GM23338 (cell line): ENCODE data around the gene PRSS50. TPM values are rescaled to one million over a fixed set of nuclear protein-coding genes. Genes with fewer than 3 reads are reported as not detected.

Experiments used
- ATAC-seq: fragments of 200-7000 bp; cut with Tn5 transposase; 3 replicates; pipeline ENCODE4 v1.9.1; 2020
- DNase-seq: peaks from one replicate; pipeline ENCODE4 v3.0.0-alpha.2; 2015; ENCODE audit warnings: low spot score
- H2AFZ ChIP-seq: fragments of 200-600 bp; sonication (generic); 2 replicates; pipeline ENCODE4 v1.8.0; 2016; ENCODE audit warnings: antibody characterized with exemption, mild to moderate bottlenecking, moderate library complexity
- H3F3A ChIP-seq: fragments of 200-600 bp; sonication (generic); replicated peaks from 2 replicates; pipeline ENCODE4 v1.8.0; 2017; ENCODE audit warnings: antibody characterized with exemption, mixed run types, low read depth
- H3K27ac ChIP-seq: fragments of 200-600 bp; sonication (generic); 2 replicates; pipeline ENCODE4 v1.6.1; 2016; ENCODE audit warnings: low read depth
- H3K27me3 ChIP-seq: fragments of 200-600 bp; sonication (generic); 2 replicates; pipeline ENCODE4 v1.8.0; 2016; ENCODE audit warnings: mild to moderate bottlenecking, mixed run types, moderate library complexity; ENCODE audit not compliant: insufficient read depth
- H3K36me3 ChIP-seq: fragments of 200-600 bp; sonication (generic); 2 replicates; pipeline ENCODE4 v1.8.0; 2016; ENCODE audit warnings: mild to moderate bottlenecking; ENCODE audit not compliant: insufficient read depth
- H3K4me1 ChIP-seq: fragments of 200-600 bp; sonication (generic); 2 replicates; pipeline ENCODE4 v1.8.0; 2016; ENCODE audit warnings: mild to moderate bottlenecking, moderate library complexity; ENCODE audit not compliant: insufficient read depth
- H3K4me2 ChIP-seq: fragments of 200-600 bp; sonication (generic); 2 replicates; pipeline ENCODE4 v1.7.1; 2017; ENCODE audit warnings: mixed run types
- H3K4me3 ChIP-seq: fragments of 200-600 bp; sonication (generic); 2 replicates; pipeline ENCODE4 v1.6.1; 2016; ENCODE audit warnings: mixed run types
- H3K79me2 ChIP-seq: fragments of 200-600 bp; sonication (generic); replicated peaks from 2 replicates; pipeline ENCODE4 v1.8.0; 2017; ENCODE audit warnings: mild to moderate bottlenecking; ENCODE audit not compliant: insufficient read depth
- H3K9me2 ChIP-seq: fragments of 200-600 bp; sonication (generic); 2 replicates; pipeline ENCODE4 v1.8.0; 2017; ENCODE audit not compliant: insufficient read depth
- H4K20me1 ChIP-seq: fragments of 200-600 bp; sonication (generic); replicated peaks from 2 replicates; pipeline ENCODE4 v1.8.0; 2017; ENCODE audit warnings: mild to moderate bottlenecking; ENCODE audit not compliant: insufficient read depth
- H3K27ac Mint-ChIP-seq: 2 replicates; pipeline ENCODE4 v1.8.0; 2020; ENCODE audit warnings: inconsistent platforms, mild to moderate bottlenecking, moderate library complexity, mixed read lengths
- H3K27me3 Mint-ChIP-seq: 3 replicates; pipeline ENCODE4 v1.8.0; 2022; ENCODE audit warnings: low read depth, mild to moderate bottlenecking, moderate library complexity, mixed read lengths, inconsistent platforms; ENCODE audit not compliant: insufficient read depth, poor library complexity
- H3K36me3 Mint-ChIP-seq: 3 replicates; pipeline ENCODE4 v1.8.0; 2021; ENCODE audit warnings: low read depth, mild to moderate bottlenecking, inconsistent platforms, moderate library complexity, mixed read lengths
- H3K4me1 Mint-ChIP-seq: 3 replicates; pipeline ENCODE4 v1.8.0; 2020; ENCODE audit warnings: mild to moderate bottlenecking, inconsistent platforms, mixed read lengths
- H3K4me3 Mint-ChIP-seq: 3 replicates; pipeline ENCODE4 v1.8.0; 2021; ENCODE audit warnings: moderate library complexity, mild to moderate bottlenecking, inconsistent platforms, mixed read lengths
- H3K9me3 Mint-ChIP-seq: 3 replicates; pipeline ENCODE4 v1.8.0; 2020; ENCODE audit warnings: moderate library complexity, mild to moderate bottlenecking, inconsistent platforms, mixed read lengths
- CTCF ChIP-seq, 2 experiments: fragments of 200-600 bp in 1 of 2; sonication (generic) in 1 of 2; conservative IDR thresholded peaks; 2 replicates each; pipeline versions ENCODE4 v1.5.1 to v1.6.1; 2016 to 2017; ENCODE audit warnings: antibody characterized with exemption in 2 of 2, low read depth in 2 of 2, mild to moderate bottlenecking in 2 of 2, moderate library complexity in 1 of 2
- EZH2 ChIP-seq: fragments of 200-600 bp; sonication (generic); IDR thresholded peaks from one replicate; pipeline ENCODE4 v1.8.0; 2017; ENCODE audit warnings: antibody characterized with exemption, mild to moderate bottlenecking, low read depth; ENCODE audit not compliant: unreplicated experiment
- EZH2phosphoT487 ChIP-seq: fragments of 200-600 bp; sonication (generic); IDR thresholded peaks from one replicate; pipeline ENCODE4 v1.8.1; 2018; ENCODE audit warnings: antibody characterized with exemption; ENCODE audit not compliant: unreplicated experiment
- STAT1 ChIP-seq: IDR thresholded peaks from one replicate; pipeline ENCODE4 v1.6.1; 2016; ENCODE audit warnings: antibody characterized with exemption; ENCODE audit not compliant: unreplicated experiment
- polyA plus RNA-seq: library from polyadenylated mRNA; unstranded; fragments of >200 nt; fragmentation: Nextera tagmentation; extraction: Ambion mirVana; gene quantifications from 2 replicates; pipeline ENCODE4 v1.2.1, GENCODE V29; 2016
- total RNA-seq: library from RNA; depleted of rRNA; stranded (reverse); fragments of >200 nt; shearing (Covaris generic); gene quantifications from 2 replicates; pipeline ENCODE4 v1.2.3, GENCODE V29; 2014

Gene PRSS50
- total and polyA plus RNA-seq, 2 experiments from 2014 or later: 0.60 to 1.5 TPM

GRCh38 chr3:46734773-46735172, 17.1 kb upstream of the PRSS50 start:
- Histone ChIP-seq H3K27ac (no peak overlapping the region), H4K20me1 (no peaks in the 10 kb centered on the region), H3K4me2 (no peak overlapping the region), H3K79me2 (no peaks in the 10 kb centered on the region), H3K9me2 (no peaks in the 10 kb centered on the region), H2AFZ (no peak overlapping the region), H3K4me1 (no peaks in the 10 kb centered on the region), H3K36me3 (no peaks in the 10 kb centered on the region), H3K27me3 (no peaks in the 10 kb centered on the region), H3K4me3 (no peak overlapping the region), H3F3A (no peaks in the 10 kb centered on the region)
- Mint-ChIP-seq H3K9me3 (peaks cover 3% of the 10 kb centered on the region; the same call in 1 of the 3 replicates), H3K27ac (no peak overlapping the region), H3K36me3 (no peaks in the 10 kb centered on the region), H3K4me3 (no peak overlapping the region), H3K4me1 (no peaks in the 10 kb centered on the region), H3K27me3 (peaks cover 4% of the 10 kb centered on the region)
- DNase-seq (no peak), ATAC-seq (no peak; the same call in 1 of the 3 replicates)
- peak in 1 of 2 experiments; percentile 30; a peak in 1 of 4 replicates for TF ChIP-seq CTCF (conservative IDR thresholded peaks at IDR 0.05; ENCODE audit: low read depth in 2 of 2)
- no peak for TF ChIP-seq STAT1

GRCh38 chr3:46733026-46733800, 15.5 kb upstream of the PRSS50 start:
- H3K9me3 Mint-ChIP-seq: no peaks in the 10 kb centered on the region
- peaks cover 6% of the 10 kb centered on the region for H3K4me1 Mint-ChIP-seq
- H3K36me3 ChIP-seq: no peaks in the 10 kb centered on the region
- H4K20me1 ChIP-seq: no peaks in the 10 kb centered on the region
- no peaks in the 10 kb centered on the region for H3K27me3 ChIP-seq
- TF ChIP-seq CTCF (conservative IDR thresholded peaks at IDR 0.05; ENCODE audit: low read depth in 2 of 2) (peak in 1 of 2 experiments; percentile 41; a peak in 2 of 4 replicates), EZH2 (no peak), EZH2phosphoT487 (no peak)
- H2AFZ ChIP-seq: no peak overlapping the region
- no peaks in the 10 kb centered on the region for H3K9me2 ChIP-seq
- H3K4me3 Mint-ChIP-seq: no peak overlapping the region
- no peak overlapping the region for H3K4me2 ChIP-seq
- DNase-seq (no peak), ATAC-seq (no peak)
- H3K4me1 ChIP-seq: peaks cover 3% of the 10 kb centered on the region; the same call in 1 of the 2 replicates
- 0 out of 2 replicates have a peak overlapping the region, but pooled peaks have one; percentile 45 for H3K27ac Mint-ChIP-seq
- peaks cover 6% of the 10 kb centered on the region for H3K27me3 Mint-ChIP-seq
- H3K79me2 ChIP-seq: no peaks in the 10 kb centered on the region
- H3K36me3 Mint-ChIP-seq: no peaks in the 10 kb centered on the region
- no peak overlapping the region for H3K27ac ChIP-seq
- H3K4me3 ChIP-seq: no peak overlapping the region
- no peaks in the 10 kb centered on the region for H3F3A ChIP-seq
